Activated B cell treated with CpG ODN at 0.5 μM for 24 hours (primary cell): ENCODE results near the gene TSC1. TPM values are rescaled to one million over a fixed set of nuclear protein-coding genes. Genes with fewer than 3 reads are reported as not detected.

ENCODE experiments used
- ATAC-seq: fragments of 200-7000 bp; cut with Tn5 transposase; one replicate; pipeline ENCODE4 v1.10.0; 2021; ENCODE audit warnings: low read depth, mild to moderate bottlenecking, moderate library complexity
- CTCF ChIA-PET: fragments of 350-600 bp; sonication (Branson Sonifier 250); formaldehyde crosslinking; loops from one replicate; lab custom pipeline; 2021; ENCODE audit warnings: antibody characterized with exemption; lab: Charles Lee
- POLR2A ChIA-PET: fragments of 350-600 bp; sonication (Branson Sonifier 250); formaldehyde crosslinking; loops from one replicate; lab custom pipeline; 2021; ENCODE audit warnings: antibody characterized with exemption; lab: Charles Lee
- DNase-seq: peaks from one replicate; pipeline ENCODE4 v3.0.0; 2022
- H3K27ac Mint-ChIP-seq: one replicate; pipeline ENCODE4 v1.8.0; 2020; ENCODE audit warnings: mixed read lengths
- H3K27me3 Mint-ChIP-seq: one replicate; pipeline ENCODE4 v1.8.0; 2021; ENCODE audit warnings: mixed read lengths
- H3K36me3 Mint-ChIP-seq: one replicate; pipeline ENCODE4 v1.8.0; 2021; ENCODE audit warnings: low read depth, mixed read lengths
- H3K4me1 Mint-ChIP-seq: one replicate; pipeline ENCODE4 v1.8.0; 2021; ENCODE audit warnings: mixed read lengths
- H3K4me3 Mint-ChIP-seq: one replicate; pipeline ENCODE4 v1.8.0; 2020; ENCODE audit warnings: mild to moderate bottlenecking, mixed read lengths
- H3K9me3 Mint-ChIP-seq: one replicate; pipeline ENCODE4 v1.8.0; 2020; ENCODE audit warnings: mixed read lengths
- CTCF ChIP-seq: fragments of 200-600 bp; IDR thresholded peaks from one replicate; pipeline ENCODE4 v1.8.0; 2022; ENCODE audit warnings: antibody characterized with exemption, mild to moderate bottlenecking
- intact Hi-C: fragments of 100-400 bp; cut with micrococcal nuclease; formaldehyde crosslinking; loops from one replicate; pipeline ENCODE4 v1.15.1; 2024
- total RNA-seq: library from RNA; stranded (reverse); gene quantifications from 2 replicates; pipeline ENCODE4 v1.2.3, GENCODE V29; 2022

Gene TSC1
- total RNA-seq, 1 donor from 2014 or later = 61.4 TPM

GRCh38 chr9:132885720-132886333 is 58.6 kb downstream of the TSC1 start:
- intact Hi-C loops = no loop called here
- H3K27me3 Mint-ChIP-seq = no peaks in the 10 kb centered on the region
- no peaks in the 10 kb centered on the region for H3K9me3 Mint-ChIP-seq
- TF ChIP-seq CTCF = no peak
- no peak overlapping the region for H3K27ac Mint-ChIP-seq
- H3K36me3 Mint-ChIP-seq = no peaks in the 10 kb centered on the region
- ChIA-PET CTCF (interaction anchor here (1.2 kb wide), 2 partner anchors 16 to 19 kb away, joined by 3 read pairs; no protein-coding TSS in a partner anchor), POLR2A (interaction anchor here (0.7 to 1.1 kb wide), 3 partner anchors 18 to 806 kb away, joined by 3 to 4 read pairs (median 4); partner anchors contain the start of gene TSC1)
- DNase-seq (no peak), ATAC-seq (no peak)
- peaks cover 48% of the 10 kb centered on the region for H3K4me1 Mint-ChIP-seq
- no peak overlapping the region for H3K4me3 Mint-ChIP-seq

GRCh38 chr9:132883349-132884294 is 60.8 kb downstream of the TSC1 start:
- Mint-ChIP-seq H3K4me1 (peaks cover 48% of the 10 kb centered on the region), H3K9me3 (no peaks in the 10 kb centered on the region), H3K36me3 (no peaks in the 10 kb centered on the region), H3K27me3 (no peaks in the 10 kb centered on the region), H3K27ac (no peak overlapping the region), H3K4me3 (no peak overlapping the region)
- no peak for TF ChIP-seq CTCF
- no peak for DNase-seq
- ChIA-PET CTCF (interaction anchor here (1.1 kb wide), 1 partner anchor 35 kb away, joined by 3 read pairs; no protein-coding TSS in a partner anchor), POLR2A (no interaction called here)
- intact Hi-C loops = no loop called here
- ATAC-seq = no peak

GRCh38 chr9:132882616-132883015 is 61.8 kb downstream of the TSC1 start:
- Mint-ChIP-seq H3K4me1 (peaks cover 38% of the 10 kb centered on the region), H3K36me3 (no peaks in the 10 kb centered on the region), H3K9me3 (no peaks in the 10 kb centered on the region), H3K27me3 (no peaks in the 10 kb centered on the region), H3K27ac (no peak overlapping the region), H3K4me3 (no peak overlapping the region)
- ChIA-PET POLR2A (no interaction called here), CTCF (interaction anchor here (1.1 kb wide), 1 partner anchor 34 kb away, joined by 3 read pairs; no protein-coding TSS in a partner anchor)
- no peak for TF ChIP-seq CTCF
- no peak for ATAC-seq
- DNase-seq = no peak
- intact Hi-C loops = no loop called here

- no peaks in the 10 kb centered on the region for H3K36me3 Mint-ChIP-seq
- POLR2A ChIA-PET = no interaction called here
- H3K27ac Mint-ChIP-seq = no peak overlapping the region
- ATAC-seq (no peak), DNase-seq (no peak)
- CTCF ChIA-PET = no interaction called here
- intact Hi-C loops = no loop called here
- no peak overlapping the region for H3K4me3 Mint-ChIP-seq
- no peak for TF ChIP-seq CTCF
- H3K27me3 Mint-ChIP-seq = no peaks in the 10 kb centered on the region
- H3K4me1 Mint-ChIP-seq = peaks cover 30% of the 10 kb centered on the region
- H3K9me3 Mint-ChIP-seq = no peaks in the 10 kb centered on the region
Observed at GRCh38 chr9:132881826-132882225, 62.6 kb downstream of the TSC1 start.

- H3K27ac Mint-ChIP-seq = peak overlapping the region; percentile 66
- peaks cover 17% of the 10 kb centered on the region for H3K4me1 Mint-ChIP-seq
- ATAC-seq (no peak), DNase-seq (no peak)
- H3K9me3 Mint-ChIP-seq = no peaks in the 10 kb centered on the region
- TF ChIP-seq CTCF = no peak
- H3K4me3 Mint-ChIP-seq = peak overlapping the region; percentile 38
- no peaks in the 10 kb centered on the region for H3K36me3 Mint-ChIP-seq
- no peaks in the 10 kb centered on the region for H3K27me3 Mint-ChIP-seq
- CTCF ChIA-PET = interaction anchor here (1.2 to 2.6 kb wide), 3 partner anchors 19 to 142 kb away, joined by 3 to 13 read pairs (median 3); no protein-coding TSS in a partner anchor
- POLR2A ChIA-PET = interaction anchor here (1.6 kb wide), 1 partner anchor 150 kb away, joined by 4 read pairs; the partner anchor contains the start of gene GTF3C5
- intact Hi-C loops = no loop called here
Observed at GRCh38 chr9:132880324-132880661, 64.1 kb downstream of the TSC1 start.
